Fibroblast of the conjunctiva (primary cell): ENCODE results near the gene PLEKHG1.

ENCODE experiments used
- DNase-seq: peaks from one replicate; pipeline ENCODE4 v3.0.0-alpha.2; 2010; ENCODE audit warnings: low read depth

PLEKHG1 gene

GRCh38 chr6:150640556-150641209 lies 41.0 kb downstream of the PLEKHG1 start:
- no peak for DNase-seq

DNA sequence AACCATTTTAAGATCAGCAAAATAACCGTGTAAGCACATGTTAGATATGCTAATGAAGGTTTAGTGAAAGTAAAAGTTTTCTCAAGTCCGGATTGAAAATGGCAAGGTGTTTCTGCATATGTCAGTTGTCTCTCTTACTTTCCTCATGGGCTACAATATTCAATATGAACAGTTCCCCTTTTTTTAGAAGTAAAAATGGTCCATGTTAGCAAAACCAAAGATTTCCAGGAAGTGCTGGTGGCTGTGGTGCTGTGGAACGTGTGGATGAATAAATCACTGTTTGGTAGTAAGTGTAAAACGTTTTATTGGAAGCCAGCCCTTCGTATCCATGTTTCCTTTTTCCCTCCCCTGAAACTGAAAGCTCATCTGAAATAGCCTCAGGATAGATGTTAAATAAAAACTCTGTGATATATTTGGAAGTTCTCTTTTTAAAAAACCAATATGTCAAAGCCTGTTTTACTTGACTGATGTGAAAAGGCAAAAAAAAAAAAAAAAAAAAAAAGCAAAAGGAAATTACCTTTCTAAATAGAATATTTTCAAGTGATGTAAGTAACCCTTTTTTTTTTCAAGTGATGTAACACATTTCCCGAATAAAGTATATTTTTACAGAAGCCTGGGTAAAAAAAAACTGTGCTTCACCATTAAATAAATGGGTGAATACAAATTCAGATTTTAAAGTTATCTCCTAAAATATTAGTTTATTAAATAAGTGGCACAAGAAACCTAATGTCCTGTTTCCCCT lies 41.9 kb downstream of the PLEKHG1 start:
- DNase-seq: no peak

DNA sequence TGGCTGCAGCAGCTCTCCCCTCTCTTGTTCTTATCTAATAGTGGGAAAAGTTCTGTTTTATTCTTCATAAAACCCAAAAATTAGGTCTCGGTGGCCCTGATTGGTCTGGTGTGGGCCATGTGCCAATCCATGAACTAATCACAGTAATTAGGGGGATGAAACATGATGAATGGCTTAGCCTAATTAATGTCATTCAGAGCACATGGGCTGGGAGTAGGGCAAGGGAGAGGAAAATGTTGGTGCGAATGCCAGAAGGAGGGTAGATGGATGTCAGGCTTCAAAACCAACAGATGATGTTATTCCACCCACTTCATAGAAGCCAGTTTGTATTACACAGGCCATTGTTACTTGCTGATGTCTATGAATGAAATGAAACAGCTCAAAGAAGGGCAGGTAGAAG lies 46.5 kb downstream of the PLEKHG1 start:
- DNase-seq: no peak

DNA sequence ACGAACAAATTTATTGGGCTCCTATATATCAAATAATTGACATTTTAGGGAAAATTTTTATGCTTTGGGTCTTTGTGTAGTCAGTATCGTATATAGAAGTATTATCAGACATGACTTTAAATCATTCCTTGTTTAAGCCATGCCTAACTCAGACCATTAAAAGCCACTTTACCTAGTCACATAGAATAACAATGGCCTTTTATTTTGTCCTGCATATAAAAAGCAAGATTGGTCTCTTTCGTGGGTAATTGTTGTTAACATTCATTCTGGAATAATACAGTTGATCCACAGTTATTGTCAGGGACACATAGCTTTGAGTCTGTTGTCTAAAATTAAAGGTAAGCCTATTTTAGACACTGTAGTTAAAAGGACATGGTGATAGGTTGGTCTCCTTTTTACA lies 47.4 kb downstream of the PLEKHG1 start:
- DNase-seq: no peak
